Lower leg skin (tissue), 3 donors: ENCODE measurements around the gene ZNF484.
"Not testable (repeated sequence)": the region's sequence is repeated elsewhere in the genome, so short reads cannot be mapped to it uniquely, and the experiment has no call there.

Source experiments
- CTCF ChIP-seq, 3 donors: fragments of 450-650 bp; IDR thresholded peaks; one replicate each; pipeline ENCODE4 v1.5.1; 2016; ENCODE audit warnings: antibody characterized with exemption in 3 of 3, mild to moderate bottlenecking in 3 of 3, moderate library complexity in 2 of 3
- POLR2A ChIP-seq, 2 donors: fragments of 450-650 bp; IDR thresholded peaks; one replicate each; pipeline ENCODE4 v1.6.1; 2016 to 2017; ENCODE audit warnings: antibody characterized with exemption in 2 of 2, mild to moderate bottlenecking in 1 of 2, moderate library complexity in 1 of 2

- not testable (repeated sequence) for TF ChIP-seq CTCF, POLR2A (IDR thresholded peaks at IDR 0.05)
Measured at GRCh38 chr9:92893916-92894610, 16.2 kb upstream of the ZNF484 start.
